HEK293 (cell line): ENCODE measurements around the gene TC2N.

Source experiments
- CTCF ChIA-PET: fragments of 350-600 bp; formaldehyde crosslinking; extraction: SDS; loops from one replicate; lab custom pipeline; 2021; ENCODE audit warnings: antibody characterized with exemption; lab: Yijun Ruan, JAX
- POLR2A ChIA-PET: fragments of 300-600 bp; formaldehyde crosslinking; extraction: SDS; loops from one replicate; lab custom pipeline; 2020; ENCODE audit warnings: antibody characterized with exemption, inconsistent platforms; lab: Yijun Ruan, JAX
- H3K27ac ChIP-seq: fragments of 200-500 bp; sonication (Bioruptor generic); 2 replicates; pipeline ENCODE4 v1.5.1; 2014; ENCODE audit warnings: low read depth, low read length, control low read depth, inconsistent platforms; ENCODE audit errors: extremely low read depth
- H3K36me3 ChIP-seq, 2 experiments: fragments of 200-500 bp in 1 of 2; sonication (Bioruptor generic) in 1 of 2; 1 replicate in 1 of 2; 2 replicates in 1 of 2; pipeline ENCODE4 v1.5.1; 2014 to 2017; ENCODE audit warnings: inconsistent platforms in 2 of 2, low read length in 2 of 2; ENCODE audit not compliant: control insufficient read depth in 2 of 2, insufficient read depth in 1 of 2
- H3K4me1 ChIP-seq: fragments of 200-500 bp; sonication (Bioruptor generic); 2 replicates; pipeline ENCODE4 v1.5.1; 2014; ENCODE audit warnings: mild to moderate bottlenecking, low read length, inconsistent platforms; ENCODE audit not compliant: control insufficient read depth, insufficient read depth
- H3K4me3 ChIP-seq: 2 replicates; pipeline ENCODE4 v1.5.1; 2011; ENCODE audit warnings: low read depth, mild to moderate bottlenecking, control low read depth, low read length, moderate library complexity
- H3K9me3 ChIP-seq: fragments of 200-500 bp; sonication (Bioruptor generic); 2 replicates; pipeline ENCODE4 v1.5.1; 2014; ENCODE audit warnings: low read depth, low read length, inconsistent platforms; ENCODE audit not compliant: control insufficient read depth, insufficient read depth
- MZF1 ChIP-seq: fragments of 450-650 bp; formaldehyde crosslinking; IDR thresholded peaks from 2 replicates; pipeline ENCODE4 v1.5.1; 2017; ENCODE audit warnings: missing biosample characterization, missing genetic modification characterization, borderline replicate concordance
- RBAK ChIP-seq: fragments of 450-650 bp; formaldehyde crosslinking; IDR thresholded peaks from 2 replicates; pipeline ENCODE4 v1.5.1; 2016; ENCODE audit warnings: missing biosample characterization, missing genetic modification characterization
- REST ChIP-seq: fragments of 450-650 bp; formaldehyde crosslinking; IDR thresholded peaks from 2 replicates; pipeline ENCODE4 v1.5.1; 2016; ENCODE audit warnings: missing biosample characterization, missing genetic modification characterization
- SETDB1 ChIP-seq: IDR thresholded peaks from one replicate; pipeline ENCODE4 v1.6.1; 2017; ENCODE audit warnings: mild to moderate bottlenecking, low read length, moderate library complexity, mixed read lengths; ENCODE audit not compliant: insufficient read length
- WT1 ChIP-seq: fragments of 450-650 bp; formaldehyde crosslinking; IDR thresholded peaks from 2 replicates; pipeline ENCODE4 v1.5.1; 2016; ENCODE audit warnings: missing biosample characterization, missing genetic modification characterization
- ZBTB20 ChIP-seq: fragments of 450-650 bp; formaldehyde crosslinking; IDR thresholded peaks from 2 replicates; pipeline ENCODE4 v1.5.1; 2016; ENCODE audit warnings: missing biosample characterization, missing genetic modification characterization
- ZBTB21 ChIP-seq: fragments of 450-650 bp; formaldehyde crosslinking; IDR thresholded peaks from 2 replicates; pipeline ENCODE4 v1.5.1; 2017; ENCODE audit warnings: missing biosample characterization, missing genetic modification characterization
- ZBTB49 ChIP-seq: fragments of 450-650 bp; formaldehyde crosslinking; IDR thresholded peaks from 2 replicates; pipeline ENCODE4 v1.5.1; 2016; ENCODE audit warnings: missing biosample characterization, missing genetic modification characterization, low read depth
- ZBTB7A ChIP-seq: fragments of 450-650 bp; formaldehyde crosslinking; IDR thresholded peaks from 2 replicates; pipeline ENCODE4 v1.5.1; 2016; ENCODE audit warnings: low read depth, missing biosample characterization, missing genetic modification characterization
- ZNF140 ChIP-seq: fragments of 450-650 bp; formaldehyde crosslinking; IDR thresholded peaks from 2 replicates; pipeline ENCODE4 v1.5.1; 2016; ENCODE audit warnings: missing biosample characterization, missing genetic modification characterization
- ZNF146 ChIP-seq: fragments of 450-650 bp; formaldehyde crosslinking; IDR thresholded peaks from 2 replicates; pipeline ENCODE4 v1.5.1; 2016; ENCODE audit warnings: missing biosample characterization, missing genetic modification characterization
- ZNF19 ChIP-seq: fragments of 450-650 bp; formaldehyde crosslinking; IDR thresholded peaks from 2 replicates; pipeline ENCODE4; 2016; ENCODE audit warnings: missing biosample characterization, missing genetic modification characterization, low read depth
- ZNF221 ChIP-seq: fragments of 450-650 bp; formaldehyde crosslinking; IDR thresholded peaks from 2 replicates; pipeline ENCODE4 v1.5.1; 2017; ENCODE audit warnings: missing biosample characterization, missing genetic modification characterization, borderline replicate concordance
- ZNF23 ChIP-seq: fragments of 450-650 bp; formaldehyde crosslinking; IDR thresholded peaks from 2 replicates; pipeline ENCODE4 v1.5.1; 2016; ENCODE audit warnings: missing biosample characterization, missing genetic modification characterization, borderline replicate concordance
- ZNF266 ChIP-seq: fragments of 450-650 bp; formaldehyde crosslinking; IDR thresholded peaks from 2 replicates; pipeline ENCODE4 v1.5.1; 2016; ENCODE audit warnings: missing biosample characterization, missing genetic modification characterization, low read depth
- ZNF292 ChIP-seq: fragments of 450-650 bp; formaldehyde crosslinking; IDR thresholded peaks from 2 replicates; pipeline ENCODE4 v1.5.1; 2016; ENCODE audit warnings: low read depth, missing biosample characterization, missing genetic modification characterization, borderline replicate concordance
- ZNF324 ChIP-seq: fragments of 450-650 bp; formaldehyde crosslinking; IDR thresholded peaks from 2 replicates; pipeline ENCODE4 v1.5.1; 2016; ENCODE audit warnings: missing biosample characterization, missing genetic modification characterization
- ZNF433 ChIP-seq: fragments of 450-650 bp; formaldehyde crosslinking; IDR thresholded peaks from 2 replicates; pipeline ENCODE4 v1.5.1; 2016; ENCODE audit warnings: missing biosample characterization, missing genetic modification characterization, low read depth
- ZNF549 ChIP-seq: fragments of 450-650 bp; IDR thresholded peaks from 2 replicates; pipeline ENCODE4 v1.5.1; 2018; ENCODE audit warnings: missing biosample characterization, missing genetic modification characterization, mild to moderate bottlenecking, inconsistent platforms, moderate library complexity
- ZNF580 ChIP-seq: fragments of 450-650 bp; formaldehyde crosslinking; IDR thresholded peaks from 2 replicates; pipeline ENCODE4 v1.5.1; 2016; ENCODE audit warnings: missing biosample characterization, missing genetic modification characterization
- ZNF585B ChIP-seq: fragments of 450-650 bp; formaldehyde crosslinking; IDR thresholded peaks from 2 replicates; pipeline ENCODE4 v1.5.1; 2016; ENCODE audit warnings: missing biosample characterization, missing genetic modification characterization
- ZNF621 ChIP-seq: fragments of 450-650 bp; formaldehyde crosslinking; IDR thresholded peaks from 2 replicates; pipeline ENCODE4 v1.5.1; 2017; ENCODE audit warnings: missing biosample characterization, missing genetic modification characterization
- ZNF623 ChIP-seq: fragments of 450-650 bp; formaldehyde crosslinking; IDR thresholded peaks from 2 replicates; pipeline ENCODE4 v1.5.1; 2016; ENCODE audit warnings: missing biosample characterization, missing genetic modification characterization
- ZNF626 ChIP-seq: fragments of 450-650 bp; sonication (Bioruptor Pico); formaldehyde crosslinking; IDR thresholded peaks from 2 replicates; pipeline ENCODE4 v1.5.1; 2018; ENCODE audit warnings: missing biosample characterization, missing genetic modification characterization, inconsistent platforms
- ZNF654 ChIP-seq: fragments of 450-650 bp; formaldehyde crosslinking; IDR thresholded peaks from 2 replicates; pipeline ENCODE4 v1.5.1; 2016; ENCODE audit warnings: low read depth, missing biosample characterization, missing genetic modification characterization
- ZNF660 ChIP-seq: fragments of 450-650 bp; IDR thresholded peaks from 2 replicates; pipeline ENCODE4 v1.5.1; 2018; ENCODE audit warnings: missing biosample characterization, mild to moderate bottlenecking, missing genetic modification characterization
- ZXDB ChIP-seq: fragments of 450-650 bp; formaldehyde crosslinking; IDR thresholded peaks from 2 replicates; pipeline ENCODE4 v1.5.1; 2016; ENCODE audit warnings: missing biosample characterization, missing genetic modification characterization

TC2N gene

GRCh38 chr14:91845056-91845455, 22.3 kb downstream of the TC2N start (continued):
- TF ChIP-seq MZF1 (peak; percentile 20; the same call in 1 of the 2 replicates), ZNF654 (tag by site-specific recombination) (peak; percentile 36), ZNF433 (peak; percentile 84), ZNF623 (tag by site-specific recombination) (peak; percentile 74), ZXDB (tag by site-specific recombination) (peak; percentile 65; the same call in 1 of the 2 replicates), ZNF19 (tag by site-specific recombination) (0 out of 2 replicates have a peak, but pooled peaks have one; percentile 59), ZNF266 (tag by site-specific recombination) (peak; percentile 77; the same call in 1 of the 2 replicates), ZBTB21 (tag by site-specific recombination) (peak; percentile 46; the same call in 1 of the 2 replicates)

GRCh38 chr14:91844029-91844428, 23.3 kb downstream of the TC2N start:
- Histone ChIP-seq H3K4me1 (no peaks in the 10 kb centered on the region), H3K9me3 (no peaks in the 10 kb centered on the region), H3K4me3 (no peak overlapping the region), H3K36me3 (no peaks in the 10 kb centered on the region), H3K27ac (no peak overlapping the region)
- TF ChIP-seq ZNF660 (tag by site-specific recombination): no peak
- no peak for TF ChIP-seq WT1 (tag by site-specific recombination)
- TF ChIP-seq RBAK: no peak
- no peak for TF ChIP-seq ZBTB49 (tag by site-specific recombination)
- TF ChIP-seq ZBTB20: no peak
- TF ChIP-seq ZNF626 (tag by site-specific recombination): no peak
- no peak for TF ChIP-seq ZNF621 (tag by site-specific recombination)
- TF ChIP-seq ZNF292: no peak
- TF ChIP-seq ZBTB7A (tag by site-specific recombination): no peak
- no peak for TF ChIP-seq ZNF23 (tag by site-specific recombination)
- TF ChIP-seq ZNF146 (tag by site-specific recombination): no peak
- TF ChIP-seq ZNF580: no peak
- TF ChIP-seq ZNF221 (tag by site-specific recombination): no peak
- no peak for TF ChIP-seq ZNF140 (tag by site-specific recombination)
- no peak for TF ChIP-seq ZNF266 (tag by site-specific recombination)
- TF ChIP-seq ZNF585B (tag by site-specific recombination): no peak
- no peak for TF ChIP-seq SETDB1
- no peak for TF ChIP-seq REST
- no peak for TF ChIP-seq ZNF549 (tag by site-specific recombination)
- no peak for TF ChIP-seq ZNF324 (tag by site-specific recombination)
- POLR2A ChIA-PET: no interaction called here
- CTCF ChIA-PET: no interaction called here
